OCI-LY3 (cell line): ENCODE data around the gene AACS.
A peak's percentile ranks its signal among the peaks of the same experiment; 100 is the strongest.

ENCODE experiments used
- H2AFZ ChIP-seq: fragments of 200-600, 300-600 bp; shearing (Covaris generic); 2 replicates; pipeline ENCODE4 v1.6.0; 2014; ENCODE audit warnings: antibody characterized with exemption, low read depth, low read length
- H3K27ac ChIP-seq: fragments of 200-600, 300-600 bp; sonication (generic); 2 replicates; pipeline ENCODE4 v1.5.1; 2014; ENCODE audit warnings: mild to moderate bottlenecking, low read length, moderate library complexity, mixed read lengths
- H3K27me3 ChIP-seq: fragments of 200-600, 300-600 bp; sonication (generic); 2 replicates; pipeline ENCODE4 v1.6.1; 2014; ENCODE audit warnings: low read depth, low read length, mixed read lengths
- H3K36me3 ChIP-seq: fragments of 200-600, 300-600 bp; sonication (generic); replicated peaks from 2 replicates; pipeline ENCODE3; 2014; ENCODE audit warnings: low read depth, low read length, mixed read lengths
- H3K4me1 ChIP-seq: fragments of 300-600, 200-600 bp; sonication (generic); 2 replicates; pipeline ENCODE4 v1.6.1; 2014; ENCODE audit warnings: low read length, mixed read lengths
- H3K4me2 ChIP-seq: fragments of 200-600, 300-600 bp; sonication (generic); 2 replicates; pipeline ENCODE4 v1.6.1; 2014; ENCODE audit warnings: low read length, mixed read lengths
- H3K4me3 ChIP-seq: fragments of 300-600, 200-600 bp; sonication (generic); 2 replicates; pipeline ENCODE4 v1.5.1; 2014; ENCODE audit warnings: antibody characterized with exemption, mild to moderate bottlenecking, low read length, moderate library complexity
- H3K79me2 ChIP-seq: fragments of 300-600, 200-600 bp; shearing (Covaris generic); 2 replicates; pipeline ENCODE4 v1.6.1; 2014; ENCODE audit warnings: mild to moderate bottlenecking, low read length, mixed read lengths
- H3K9ac ChIP-seq: fragments of 300-600, 200-600 bp; shearing (Covaris generic); 2 replicates; pipeline ENCODE4 v1.6.0; 2014; ENCODE audit warnings: mild to moderate bottlenecking, low read length, moderate library complexity
- H3K9me3 ChIP-seq: fragments of 200-600, 300-600 bp; shearing (Covaris generic); 2 replicates; pipeline ENCODE4 v1.6.1; 2014; ENCODE audit warnings: low read length, mixed read lengths; ENCODE audit not compliant: insufficient read depth
- H4K20me1 ChIP-seq: fragments of 200-600, 300-600 bp; sonication (generic); 2 replicates; pipeline ENCODE4 v1.6.1; 2016; ENCODE audit warnings: low read length, mixed read lengths; ENCODE audit not compliant: insufficient read depth
- EZH2phosphoT487 ChIP-seq: fragments of 200-600 bp; shearing (Covaris generic); IDR thresholded peaks from 2 replicates; pipeline ENCODE4 v1.6.1; 2018; ENCODE audit warnings: antibody characterized with exemption, mixed run types, low read depth
- TF ChIP-seq, protein P1 (sequence below): fragments of 200-600, 300-600 bp; sonication (generic); IDR thresholded peaks from 2 replicates; pipeline ENCODE4 v1.5.1; 2014; ENCODE audit warnings: antibody characterized with exemption, low read length, low read depth

Gene AACS

DNA sequence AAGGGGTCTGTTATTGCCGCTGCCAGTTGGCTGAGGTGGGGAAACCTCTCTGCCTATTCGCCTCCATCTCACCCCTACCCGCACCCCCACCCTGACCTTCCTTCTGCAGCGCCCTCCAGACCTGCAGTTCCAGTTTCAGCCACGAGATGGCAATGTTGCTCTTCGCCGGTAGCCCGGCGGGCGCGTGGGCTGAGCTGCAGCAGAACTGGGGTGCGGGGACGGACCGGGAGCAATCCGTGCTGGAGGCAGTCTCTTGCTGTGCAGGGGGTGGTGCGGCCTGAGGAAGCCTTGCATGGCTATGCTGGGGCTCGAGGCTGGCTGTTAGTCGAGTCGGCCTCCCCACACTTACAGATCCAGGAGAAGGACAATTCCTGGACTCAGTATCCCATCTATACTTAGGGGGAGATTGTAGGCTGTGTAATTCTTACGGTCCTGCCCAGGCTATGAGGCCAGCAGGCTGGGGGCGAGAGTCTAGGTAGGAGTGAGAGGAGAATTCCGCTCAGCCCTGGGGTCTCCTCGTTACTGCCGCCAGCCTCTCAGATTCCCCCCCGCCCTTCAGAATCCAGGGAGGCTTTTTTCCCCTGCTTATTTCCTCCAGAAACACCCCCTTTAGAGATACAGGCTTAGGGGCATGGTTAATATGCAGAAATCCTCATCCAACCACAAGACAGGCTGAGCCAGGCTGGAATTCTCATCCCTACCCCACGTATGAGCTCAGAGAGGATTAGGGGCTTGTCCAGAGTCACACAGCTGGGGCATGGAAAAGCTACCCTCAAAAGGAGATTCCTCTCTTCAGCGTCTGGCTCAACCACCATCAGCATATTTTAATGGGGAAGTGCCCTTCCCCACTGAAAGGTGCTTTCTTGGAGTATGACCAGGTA, 118.2 kb downstream of the AACS start:
- Histone ChIP-seq H3K36me3 (no peaks in the 10 kb centered on the region), H3K79me2 (no peaks in the 10 kb centered on the region), H3K4me1 (peaks cover 17% of the 10 kb centered on the region), H3K27me3 (peaks cover 20% of the 10 kb centered on the region), H4K20me1 (no peaks in the 10 kb centered on the region), H2AFZ (peak overlapping the region; percentile 80; the same call in 1 of the 2 replicates), H3K27ac (no peak overlapping the region), H3K9me3 (no peaks in the 10 kb centered on the region), H3K9ac (peak overlapping the region; percentile 60), H3K4me2 (peak overlapping the region; percentile 99), H3K4me3 (peak overlapping the region; percentile 73)
- TF ChIP-seq, protein P1, sequence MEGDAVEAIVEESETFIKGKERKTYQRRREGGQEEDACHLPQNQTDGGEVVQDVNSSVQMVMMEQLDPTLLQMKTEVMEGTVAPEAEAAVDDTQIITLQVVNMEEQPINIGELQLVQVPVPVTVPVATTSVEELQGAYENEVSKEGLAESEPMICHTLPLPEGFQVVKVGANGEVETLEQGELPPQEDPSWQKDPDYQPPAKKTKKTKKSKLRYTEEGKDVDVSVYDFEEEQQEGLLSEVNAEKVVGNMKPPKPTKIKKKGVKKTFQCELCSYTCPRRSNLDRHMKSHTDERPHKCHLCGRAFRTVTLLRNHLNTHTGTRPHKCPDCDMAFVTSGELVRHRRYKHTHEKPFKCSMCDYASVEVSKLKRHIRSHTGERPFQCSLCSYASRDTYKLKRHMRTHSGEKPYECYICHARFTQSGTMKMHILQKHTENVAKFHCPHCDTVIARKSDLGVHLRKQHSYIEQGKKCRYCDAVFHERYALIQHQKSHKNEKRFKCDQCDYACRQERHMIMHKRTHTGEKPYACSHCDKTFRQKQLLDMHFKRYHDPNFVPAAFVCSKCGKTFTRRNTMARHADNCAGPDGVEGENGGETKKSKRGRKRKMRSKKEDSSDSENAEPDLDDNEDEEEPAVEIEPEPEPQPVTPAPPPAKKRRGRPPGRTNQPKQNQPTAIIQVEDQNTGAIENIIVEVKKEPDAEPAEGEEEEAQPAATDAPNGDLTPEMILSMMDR = peak; percentile 97
- TF ChIP-seq EZH2phosphoT487 = no peak

DNA sequence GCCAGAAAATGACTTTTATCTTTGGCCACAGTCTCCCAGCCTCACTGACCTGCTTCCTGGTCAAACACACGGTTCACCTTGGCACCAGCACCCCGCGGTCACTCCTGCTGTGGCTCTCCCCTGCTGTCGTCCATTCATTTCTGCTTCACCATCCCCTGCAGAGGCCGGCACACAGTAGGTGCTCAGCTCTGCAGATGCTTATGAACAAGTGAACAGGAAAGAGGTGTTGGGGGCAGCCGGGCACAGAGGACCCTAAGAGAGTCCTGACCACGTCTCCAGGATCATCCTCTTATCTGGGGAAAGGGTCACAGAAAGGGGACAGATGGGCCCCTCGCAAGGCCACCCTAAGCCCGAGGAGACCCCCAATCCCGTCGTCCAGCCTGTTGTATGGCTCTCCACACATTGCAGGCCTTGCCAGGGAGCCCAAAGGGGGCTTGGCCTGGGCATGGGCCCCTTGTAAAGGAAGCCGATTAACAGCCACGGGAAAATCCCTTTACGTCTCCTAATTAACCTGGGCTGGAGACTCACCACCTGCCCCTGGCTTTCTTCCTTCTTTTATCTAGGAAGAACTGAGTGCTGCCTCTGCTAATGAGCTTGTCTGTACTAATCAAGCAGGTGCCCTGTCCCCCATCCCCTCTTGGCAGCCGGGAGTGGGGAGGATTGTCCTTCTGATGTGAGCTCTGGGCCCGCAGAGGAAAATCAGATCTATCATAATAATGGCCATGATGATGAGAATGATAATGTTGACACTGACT, 119.2 kb downstream of the AACS start:
- no peak for TF ChIP-seq EZH2phosphoT487
- TF ChIP-seq, protein P1 = no peak
- Histone ChIP-seq H3K27ac (no peak overlapping the region), H3K4me3 (no peak overlapping the region), H3K9me3 (no peaks in the 10 kb centered on the region), H2AFZ (no peak overlapping the region), H3K4me1 (peaks cover 17% of the 10 kb centered on the region), H4K20me1 (no peaks in the 10 kb centered on the region), H3K4me2 (peak overlapping the region; percentile 99; the same call in 1 of the 2 replicates), H3K9ac (no peak overlapping the region), H3K79me2 (no peaks in the 10 kb centered on the region), H3K27me3 (peaks cover 25% of the 10 kb centered on the region), H3K36me3 (no peaks in the 10 kb centered on the region)

DNA sequence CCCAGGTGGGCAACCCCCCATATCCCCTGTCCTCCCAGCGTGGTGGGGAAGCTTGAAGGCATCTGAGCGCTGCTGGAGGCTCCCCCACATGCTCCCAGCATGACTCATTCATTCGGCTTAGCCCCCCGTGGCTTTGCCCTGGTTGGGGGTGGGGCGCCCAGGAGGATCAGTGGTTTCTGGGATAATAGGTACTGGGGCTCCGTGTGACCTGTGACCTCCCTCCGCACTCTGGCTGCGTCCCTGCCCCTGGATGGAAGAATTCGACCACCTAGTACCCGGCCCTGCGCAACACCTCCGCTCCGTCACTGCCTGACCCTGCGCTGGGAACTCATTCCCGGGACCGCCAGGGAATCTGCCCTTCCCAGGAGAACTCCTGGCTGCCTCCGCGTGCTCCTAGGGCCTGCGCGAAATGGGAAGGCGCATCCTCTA, 120.1 kb downstream of the AACS start:
- TF ChIP-seq EZH2phosphoT487 = no peak
- TF ChIP-seq, protein P1 = no peak
- H3K79me2 ChIP-seq = no peaks in the 10 kb centered on the region
- no peak overlapping the region for H3K27ac ChIP-seq
- H3K4me3 ChIP-seq = no peak overlapping the region
- no peak overlapping the region for H3K4me2 ChIP-seq
- H3K36me3 ChIP-seq = no peaks in the 10 kb centered on the region
- no peak overlapping the region for H3K9ac ChIP-seq
- no peak overlapping the region for H2AFZ ChIP-seq
- no peaks in the 10 kb centered on the region for H4K20me1 ChIP-seq
- H3K9me3 ChIP-seq = no peaks in the 10 kb centered on the region
- H3K4me1 ChIP-seq = peaks cover 17% of the 10 kb centered on the region
- H3K27me3 ChIP-seq = peaks cover 25% of the 10 kb centered on the region
